ENCODE results near the gene TAGLN3. TPM values are rescaled to one million over a fixed set of nuclear protein-coding genes. Genes with fewer than 3 reads are reported as not detected.

The TAGLN3 gene
- polyA plus RNA-seq, 6 donors from 2014 or later, result not detected

- ATAC-seq (ENCODE audit: low read depth in 2 of 2) (no peak), DNase-seq (no peak)
- Mint-ChIP-seq H3K4me1 (peaks cover under 1 to 13% (median 11%) of the 10 kb centered on the region in 3 donors), H3K36me3 (peaks cover 0 to 4% of the 10 kb centered on the region in 2 donors), H3K27ac (no peak overlapping the region), H3K4me3 (no peak overlapping the region), H3K27me3 (peaks cover 0 to 13% (median 2%) of the 10 kb centered on the region in 3 donors), H3K9me3 (no peaks in the 10 kb centered on the region)
Measured at GRCh38 chr3:112007633-112008032, 8.9 kb downstream of the TAGLN3 start.

DNA sequence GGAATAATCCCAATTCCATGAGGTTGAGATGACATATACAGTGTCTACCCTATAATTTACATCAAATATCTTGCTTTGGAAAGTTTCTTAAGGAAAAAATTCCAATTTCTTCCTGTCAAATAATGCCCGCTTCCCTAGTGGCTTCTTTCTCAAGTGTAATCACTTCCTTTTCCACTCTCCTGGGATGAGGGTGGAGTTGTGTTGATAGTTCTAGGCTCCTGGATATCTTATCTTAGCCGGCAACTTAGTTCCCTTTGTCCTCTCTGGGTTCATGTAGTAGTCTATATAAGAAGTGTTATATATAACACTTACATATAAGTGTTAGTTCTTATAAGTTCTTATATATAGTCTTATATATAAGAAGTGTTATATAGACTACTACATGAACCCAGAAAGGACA is 10.9 kb downstream of the TAGLN3 start:
- DNase-seq (no peak), ATAC-seq (ENCODE audit: low read depth in 2 of 2) (no peak)
- Mint-ChIP-seq H3K4me3 (no peak overlapping the region), H3K27me3 (peaks cover 0 to 6% (median 0%) of the 10 kb centered on the region in 3 donors), H3K9me3 (no peaks in the 10 kb centered on the region), H3K27ac (no peak overlapping the region), H3K36me3 (peaks cover 0 to 4% of the 10 kb centered on the region in 2 donors), H3K4me1 (peaks cover 0 to 23% (median 18%) of the 10 kb centered on the region in 3 donors)

DNA sequence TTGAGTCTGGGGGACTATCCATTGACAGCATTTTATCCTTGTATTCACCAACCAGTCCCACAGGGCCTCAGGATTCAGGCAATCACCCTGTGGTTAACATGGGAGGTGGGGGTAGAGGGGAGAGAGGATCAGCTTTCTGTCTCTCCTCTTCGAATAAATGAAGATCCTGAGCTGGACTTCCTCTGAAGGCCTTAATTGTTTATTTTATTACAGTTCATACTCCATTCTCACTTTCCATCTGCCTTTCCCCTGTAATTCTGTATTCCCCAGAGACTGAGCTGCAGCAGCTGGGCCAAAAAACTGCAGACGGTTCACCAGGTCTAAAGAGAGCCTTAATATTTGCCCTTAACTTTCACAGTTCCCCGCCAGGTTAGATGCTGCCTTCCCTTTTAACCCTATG is 11.9 kb downstream of the TAGLN3 start:
- Mint-ChIP-seq H3K4me3 (no peak overlapping the region), H3K27ac (peak overlapping the region in 1 of 6 donors; percentile 48), H3K27me3 (peaks cover 0 to 6% (median 0%) of the 10 kb centered on the region in 3 donors), H3K9me3 (no peaks in the 10 kb centered on the region), H3K36me3 (no peaks in the 10 kb centered on the region), H3K4me1 (peaks cover 0 to 23% (median 18%) of the 10 kb centered on the region in 3 donors)
- ATAC-seq (ENCODE audit: low read depth in 2 of 2), result no peak
- DNase-seq, result no peak

GRCh38 chr3:112011376-112011940 is 12.7 kb downstream of the TAGLN3 start:
- Mint-ChIP-seq H3K4me3 (no peak overlapping the region), H3K27me3 (peaks cover 0 to 6% (median 0%) of the 10 kb centered on the region in 3 donors), H3K4me1 (peaks cover 0 to 23% (median 18%) of the 10 kb centered on the region in 3 donors), H3K9me3 (no peaks in the 10 kb centered on the region), H3K36me3 (no peaks in the 10 kb centered on the region), H3K27ac (no peak overlapping the region)
- DNase-seq, result no peak
- no peak for ATAC-seq (ENCODE audit: low read depth in 2 of 2)

- peak overlapping the region in 3 of 6 donors; percentile 45 to 64 (median 49) for H3K27ac Mint-ChIP-seq
- no peaks in the 10 kb centered on the region for H3K9me3 Mint-ChIP-seq
- no peaks in the 10 kb centered on the region for H3K36me3 Mint-ChIP-seq
- H3K4me1 Mint-ChIP-seq, result peaks cover 0 to 23% (median 18%) of the 10 kb centered on the region in 3 donors
- DNase-seq (no peak), ATAC-seq (ENCODE audit: low read depth in 2 of 2) (no peak)
- H3K4me3 Mint-ChIP-seq, result no peak overlapping the region
- H3K27me3 Mint-ChIP-seq, result peaks cover 0 to 6% (median 0%) of the 10 kb centered on the region in 3 donors
Measured at GRCh38 chr3:112012205-112012992, 13.7 kb downstream of the TAGLN3 start.

DNA sequence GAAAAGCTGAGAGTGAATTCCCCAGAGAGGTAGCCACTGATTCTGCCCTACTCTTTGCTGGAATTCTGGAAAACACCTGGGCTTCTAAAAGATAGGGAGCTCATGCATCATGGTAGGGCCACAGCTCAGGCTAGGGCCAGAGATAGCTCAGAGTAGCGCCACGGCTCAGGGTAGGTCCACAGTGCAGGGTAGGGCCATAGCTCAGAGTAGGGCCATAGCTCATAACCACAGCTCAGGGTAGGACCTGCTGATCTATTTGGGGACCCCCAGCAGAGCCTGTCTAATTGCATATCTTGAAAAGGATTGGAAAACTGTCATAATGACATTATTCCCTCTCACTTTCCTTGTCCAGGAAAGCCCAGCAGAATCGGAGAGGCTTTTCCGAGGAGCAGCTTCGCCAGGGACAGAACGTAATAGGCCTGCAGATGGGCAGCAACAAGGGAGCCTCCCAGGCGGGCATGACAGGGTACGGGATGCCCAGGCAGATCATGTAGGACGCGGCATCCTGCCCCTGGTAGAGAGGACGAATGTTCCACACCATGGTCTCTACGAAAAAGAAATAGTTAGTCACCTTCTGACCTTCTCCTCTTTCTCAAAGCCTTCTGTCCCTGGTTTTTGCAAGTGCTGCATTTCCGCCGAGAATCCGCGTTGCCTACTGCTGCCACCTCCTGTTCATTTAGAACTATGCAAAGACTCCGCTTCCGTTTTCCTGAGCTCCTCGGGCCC is 14.5 kb downstream of the TAGLN3 start:
- Mint-ChIP-seq H3K27me3 (peaks cover 0 to 6% (median 0%) of the 10 kb centered on the region in 3 donors), H3K4me1 (peaks cover 0 to 23% (median 18%) of the 10 kb centered on the region in 3 donors), H3K9me3 (no peaks in the 10 kb centered on the region), H3K4me3 (peak overlapping the region in 1 of 8 donors; percentile 15), H3K27ac (peak overlapping the region in 1 of 6 donors; percentile 64), H3K36me3 (no peaks in the 10 kb centered on the region)
- ATAC-seq (ENCODE audit: low read depth in 2 of 2) (peak; percentile 65 to 72), DNase-seq (peak; percentile 41)

- H3K9me3 Mint-ChIP-seq, result no peaks in the 10 kb centered on the region
- peaks cover 0 to 23% (median 18%) of the 10 kb centered on the region in 3 donors for H3K4me1 Mint-ChIP-seq
- DNase-seq (no peak), ATAC-seq (ENCODE audit: low read depth in 2 of 2) (peak in 1 of 2 donors; percentile 14)
- H3K4me3 Mint-ChIP-seq, result peak overlapping the region in 2 of 8 donors; percentile 15 to 39
- peaks cover 0 to 3% (median 0%) of the 10 kb centered on the region in 3 donors for H3K27me3 Mint-ChIP-seq
- no peak overlapping the region for H3K27ac Mint-ChIP-seq
- no peaks in the 10 kb centered on the region for H3K36me3 Mint-ChIP-seq
Measured at GRCh38 chr3:112013784-112014143, 15.0 kb downstream of the TAGLN3 start.

- H3K4me3 Mint-ChIP-seq, result no peak overlapping the region
- peaks cover 0 to 2% (median 0%) of the 10 kb centered on the region in 7 donors for H3K9me3 Mint-ChIP-seq
- H3K4me1 Mint-ChIP-seq, result peaks cover 0 to 14% (median 10%) of the 10 kb centered on the region in 3 donors
- H3K27me3 Mint-ChIP-seq, result no peaks in the 10 kb centered on the region
- H3K36me3 Mint-ChIP-seq, result no peaks in the 10 kb centered on the region
- H3K27ac Mint-ChIP-seq, result no peak overlapping the region
- ATAC-seq (ENCODE audit: low read depth in 2 of 2), result no peak
- no peak for DNase-seq
Measured at GRCh38 chr3:112017091-112017490, 18.4 kb downstream of the TAGLN3 start.

DNA sequence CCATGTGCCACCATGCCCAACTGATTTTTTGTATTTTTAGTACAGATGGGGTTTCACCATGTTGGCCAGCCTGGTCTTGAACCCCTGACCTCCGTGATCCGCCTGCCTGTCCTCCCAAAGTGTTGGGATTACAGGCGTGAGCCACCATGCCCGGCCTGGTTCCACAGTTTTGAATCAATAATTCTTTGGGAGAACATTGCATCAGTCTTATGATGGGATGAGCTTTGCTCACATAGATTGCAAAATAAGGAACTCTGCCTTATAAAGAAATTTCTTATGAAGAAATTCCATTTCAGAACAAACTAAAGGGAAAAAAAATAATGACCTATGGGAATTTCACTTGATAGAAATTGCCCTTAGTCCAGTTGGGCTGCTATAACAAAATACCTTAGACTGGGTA is 20.0 kb downstream of the TAGLN3 start:
- no peaks in the 10 kb centered on the region for H3K36me3 Mint-ChIP-seq
- no peak overlapping the region for H3K27ac Mint-ChIP-seq
- no peaks in the 10 kb centered on the region for H3K27me3 Mint-ChIP-seq
- ATAC-seq (ENCODE audit: low read depth in 2 of 2) (no peak), DNase-seq (no peak)
- H3K9me3 Mint-ChIP-seq, result peaks cover 0 to 2% (median 0%) of the 10 kb centered on the region in 7 donors
- peak overlapping the region in 1 of 8 donors; percentile 30 for H3K4me3 Mint-ChIP-seq
- H3K4me1 Mint-ChIP-seq, result peaks cover 0 to 5% (median 5%) of the 10 kb centered on the region in 3 donors

GRCh38 chr3:112019716-112020115 is 21.0 kb downstream of the TAGLN3 start:
- Mint-ChIP-seq H3K27ac (no peak overlapping the region), H3K9me3 (peaks cover 0 to 3% (median 0%) of the 10 kb centered on the region in 7 donors), H3K4me1 (peaks cover 0 to 4% (median 0%) of the 10 kb centered on the region in 3 donors), H3K27me3 (no peaks in the 10 kb centered on the region), H3K36me3 (no peaks in the 10 kb centered on the region), H3K4me3 (no peak overlapping the region)
- ATAC-seq (ENCODE audit: low read depth in 2 of 2), result no peak
- DNase-seq, result no peak

GRCh38 chr3:112020674-112021085 is 22.0 kb downstream of the TAGLN3 start:
- Mint-ChIP-seq H3K27me3 (no peaks in the 10 kb centered on the region), H3K9me3 (peaks cover 0 to 3% (median 0%) of the 10 kb centered on the region in 7 donors)
- ATAC-seq (ENCODE audit: low read depth in 2 of 2), result no peak

GRCh38 chr3:112027142-112027541 is 28.4 kb downstream of the TAGLN3 start:
- H3K36me3 Mint-ChIP-seq, result no peaks in the 10 kb centered on the region
- H3K4me1 Mint-ChIP-seq, result peaks cover 0 to 4% (median 0%) of the 10 kb centered on the region in 3 donors
- DNase-seq, result no peak
- no peak for ATAC-seq (ENCODE audit: low read depth in 2 of 2)
- no peak overlapping the region for H3K4me3 Mint-ChIP-seq
- H3K27me3 Mint-ChIP-seq, result no peaks in the 10 kb centered on the region
- H3K9me3 Mint-ChIP-seq, result peaks cover 0 to 2% (median 0%) of the 10 kb centered on the region in 7 donors
- H3K27ac Mint-ChIP-seq, result no peak overlapping the region

More at GRCh38 chr3:112020674-112021085, 22.0 kb downstream of the TAGLN3 start:
- Mint-ChIP-seq H3K4me3 (no peak overlapping the region), H3K27ac (no peak overlapping the region), H3K36me3 (no peaks in the 10 kb centered on the region), H3K4me1 (peaks cover 0 to 4% (median 0%) of the 10 kb centered on the region in 3 donors)
- DNase-seq, result no peak

DNA sequence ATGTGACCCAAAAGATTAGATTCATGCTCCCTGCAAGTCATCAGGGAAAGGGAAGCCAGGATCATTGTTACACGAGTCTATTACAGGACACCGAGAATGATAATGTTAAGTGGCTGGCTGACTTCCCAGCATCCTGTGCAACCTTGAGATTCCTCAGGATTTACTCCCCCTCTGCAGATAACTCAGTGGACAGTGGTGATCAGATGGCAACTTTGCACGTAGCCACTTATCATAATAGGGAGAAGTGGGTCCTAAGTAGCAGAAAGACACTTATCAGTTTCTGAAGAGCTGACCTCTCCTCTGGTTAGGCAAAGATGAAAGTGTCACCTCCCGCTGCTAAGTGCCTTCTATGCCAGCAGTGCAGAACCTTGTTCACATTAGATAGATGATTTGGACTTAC is 29.1 kb downstream of the TAGLN3 start:
- ATAC-seq (ENCODE audit: low read depth in 2 of 2) (no peak), DNase-seq (no peak)
- Mint-ChIP-seq H3K4me1 (peaks cover 0 to 4% (median 0%) of the 10 kb centered on the region in 3 donors), H3K9me3 (peaks cover 0 to 2% (median 0%) of the 10 kb centered on the region in 7 donors), H3K27ac (peak overlapping the region in 1 of 6 donors; percentile 80), H3K4me3 (no peak overlapping the region), H3K27me3 (no peaks in the 10 kb centered on the region), H3K36me3 (no peaks in the 10 kb centered on the region)
